WTC11 (cell line): ENCODE measurements around the gene CD5L.

Source experiments
- ATF2 ChIP-seq: sonication (generic); formaldehyde crosslinking; IDR thresholded peaks from 2 replicates; pipeline ENCODE4 v1.8.1; 2022; ENCODE audit warnings: low read depth, missing genetic modification reagents, borderline replicate concordance
- CTCF ChIP-seq: fragments of 200-600 bp; IDR thresholded peaks from 2 replicates; pipeline ENCODE4 v1.8.0; 2022; ENCODE audit warnings: antibody characterized with exemption
- JUN ChIP-seq: sonication (generic); formaldehyde crosslinking; IDR thresholded peaks from 2 replicates; pipeline ENCODE4 v1.8.0; 2023; ENCODE audit warnings: mild to moderate bottlenecking, missing genetic modification reagents
- KAT7 ChIP-seq: sonication (generic); formaldehyde crosslinking; IDR thresholded peaks from 2 replicates; pipeline ENCODE4 v1.8.1; 2023; ENCODE audit warnings: missing genetic modification reagents, mild to moderate bottlenecking, borderline replicate concordance
- MLX ChIP-seq: sonication (generic); formaldehyde crosslinking; IDR thresholded peaks from 2 replicates; pipeline ENCODE4 v1.8.1; 2023; ENCODE audit warnings: mild to moderate bottlenecking, missing genetic modification reagents, moderate library complexity
- SMAD3 ChIP-seq: sonication (generic); formaldehyde crosslinking; IDR thresholded peaks from 2 replicates; pipeline ENCODE4 v1.8.0; 2022; ENCODE audit warnings: missing genetic modification reagents, mild to moderate bottlenecking, borderline replicate concordance
- USF1 ChIP-seq: sonication (generic); formaldehyde crosslinking; IDR thresholded peaks from 2 replicates; pipeline ENCODE4 v1.8.0; 2022; ENCODE audit warnings: mild to moderate bottlenecking, missing genetic modification reagents
- USF2 ChIP-seq: sonication (generic); formaldehyde crosslinking; IDR thresholded peaks from 2 replicates; pipeline ENCODE4 v1.8.1; 2023; ENCODE audit warnings: mild to moderate bottlenecking, missing genetic modification reagents, moderate library complexity
- ZBTB21 ChIP-seq: sonication (generic); formaldehyde crosslinking; IDR thresholded peaks from 2 replicates; pipeline ENCODE4 v1.8.1; 2023; ENCODE audit warnings: mild to moderate bottlenecking, missing genetic modification reagents, borderline replicate concordance
- ZNF121 ChIP-seq: sonication (generic); formaldehyde crosslinking; IDR thresholded peaks from 2 replicates; pipeline ENCODE4 v1.8.0; 2023; ENCODE audit warnings: missing genetic modification reagents
- ZNF512 ChIP-seq: sonication (generic); formaldehyde crosslinking; IDR thresholded peaks from 2 replicates; pipeline ENCODE4 v1.8.1; 2022; ENCODE audit warnings: missing genetic modification reagents, borderline replicate concordance

GRCh38 chr1:157852476-157852875 is 10.9 kb upstream of the CD5L start:
- no peak for TF ChIP-seq USF2 (CRISPR knock-in tag)
- TF ChIP-seq CTCF: no peak
- TF ChIP-seq ZNF121 (CRISPR knock-in tag): no peak
- no peak for TF ChIP-seq USF1 (CRISPR knock-in tag)
- no peak for TF ChIP-seq ZBTB21 (CRISPR knock-in tag)
- TF ChIP-seq ZNF512 (CRISPR knock-in tag): no peak
- TF ChIP-seq JUN: no peak
- no peak for TF ChIP-seq SMAD3
- TF ChIP-seq KAT7 (CRISPR knock-in tag): no peak
- TF ChIP-seq MLX (CRISPR knock-in tag): no peak
- no peak for TF ChIP-seq ATF2 (CRISPR knock-in tag)
